Urinary bladder (tissue), 4 donors: Measurements from ENCODE around the gene TEDC1. TPM values are rescaled to one million over a fixed set of nuclear protein-coding genes. Genes with fewer than 3 reads are reported as not detected.

Experiments used
- DNase-seq: peaks from one replicate; pipeline ENCODE4 v3.0.0-alpha.2; 2015; ENCODE audit errors: extremely low spot score
- H3K27ac ChIP-seq: one replicate; pipeline ENCODE4 v1.5.1; 2013; ENCODE audit warnings: low read depth, mild to moderate bottlenecking, moderate library complexity
- H3K36me3 ChIP-seq: one replicate; pipeline ENCODE4 v1.6.1; 2013; ENCODE audit warnings: mild to moderate bottlenecking, moderate library complexity; ENCODE audit not compliant: insufficient read depth
- H3K4me1 ChIP-seq: one replicate; pipeline ENCODE4 v1.6.1; 2013; ENCODE audit warnings: mild to moderate bottlenecking, moderate library complexity; ENCODE audit not compliant: insufficient read depth
- H3K4me3 ChIP-seq: one replicate; pipeline ENCODE4 v1.5.1; 2013; ENCODE audit warnings: low read depth, low read length
- WGBS: extraction: QIAGEN DNeasy Blood & Tissue Kit; methylation state at CpG from one replicate; pipeline ENCODE4 v1.1.7; 2013; 5-methylcytosine and 5-hydroxymethylcytosine counted together
- polyA plus RNA-seq: library from polyadenylated mRNA; stranded (reverse); fragments of 200-250 nt; gene quantifications from one replicate; pipeline ENCODE4 v1.2.3, GENCODE V29; 2013
- total RNA-seq: library from RNA; depleted of rRNA; stranded (reverse); fragments of >200 nt; gene quantifications from one replicate; pipeline ENCODE4 v1.2.3, GENCODE V29; 2014
- donor health status: healthy with polysubstance abuse.
- donor health status: healthy.

TEDC1 gene
- total RNA-seq (4.2 TPM), polyA plus RNA-seq (10.6 TPM)

DNA sequence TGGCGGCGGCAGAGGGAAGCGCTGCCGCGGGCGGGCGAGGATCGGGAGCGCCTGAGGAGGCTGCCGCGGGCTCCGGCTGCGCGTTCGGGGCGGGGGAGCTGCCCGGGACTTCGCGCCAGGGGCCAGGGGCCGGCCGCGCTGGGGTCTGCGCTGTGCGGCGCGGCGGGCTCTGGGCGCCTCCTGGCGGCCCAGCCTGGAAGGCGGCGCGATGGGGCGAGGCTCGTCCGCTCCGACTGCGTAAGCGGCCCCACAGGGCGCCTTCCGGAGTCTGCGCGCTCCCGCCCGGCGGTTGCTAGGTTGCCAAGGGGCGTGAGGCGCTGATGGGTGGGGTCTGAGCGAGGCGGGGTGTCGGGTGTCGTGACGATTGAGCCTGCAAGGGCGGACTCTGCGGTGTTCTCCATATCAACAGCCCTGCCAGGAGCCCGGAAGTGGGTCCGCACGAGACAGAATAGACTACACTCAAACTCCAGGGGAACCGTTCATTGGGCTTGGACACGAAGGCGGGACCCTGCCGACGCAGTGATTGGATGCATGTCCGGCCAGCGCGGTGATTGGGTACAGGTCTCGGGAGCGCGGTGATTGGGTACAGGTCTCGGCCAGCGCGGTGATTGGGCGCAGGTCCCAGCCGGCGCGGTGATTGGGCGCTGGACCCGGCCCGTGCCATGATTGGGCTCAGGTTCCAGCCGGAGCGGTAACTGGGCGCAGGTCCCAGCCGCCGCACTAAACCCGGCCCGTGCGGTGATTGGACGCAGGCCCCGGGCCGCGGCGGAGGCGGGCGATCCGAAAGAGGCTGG is at the start of gene TEDC1:
TSS of gene TEDC1 (plus strand) at position 675 of the 794 bp plus-strand sequence. CDS start 130 bp downstream, outside the sequence.
- H3K27ac ChIP-seq, result peak within 1 kb of the TSS; percentile 95
- H3K4me1 ChIP-seq, result no peaks in the 10 kb centered on the region
- under 1% methylated on average over 94 of the region's 94 CpGs for WGBS

DNA sequence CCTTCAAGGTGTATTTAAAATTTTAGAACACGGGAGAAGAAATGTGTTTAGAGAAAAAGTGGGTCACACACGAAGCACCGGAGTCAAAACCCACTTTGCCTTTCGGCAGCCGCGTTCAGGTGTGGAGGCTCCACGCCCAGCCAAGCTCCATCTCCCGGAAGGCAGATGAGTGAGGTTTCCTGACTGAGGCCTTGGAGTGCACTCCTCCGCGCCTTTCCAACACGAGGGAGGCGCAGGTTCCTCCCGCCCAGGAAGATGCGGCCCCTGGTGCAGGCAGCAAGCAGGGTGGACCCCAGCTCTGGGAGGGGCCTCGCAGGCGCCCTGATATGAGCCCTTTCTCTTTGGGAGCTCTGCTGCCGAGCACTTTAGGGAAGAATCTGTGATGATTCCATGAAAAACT is 48.9 kb upstream of the TEDC1 start:
- H3K36me3 ChIP-seq, result no peaks in the 10 kb centered on the region
- H3K27ac ChIP-seq, result no peak overlapping the region
- H3K4me3 ChIP-seq, result no peak overlapping the region
- no peak for DNase-seq
- no peaks in the 10 kb centered on the region for H3K4me1 ChIP-seq
- WGBS, result 79% methylated on average over 17 of the region's 17 CpGs

More for the DNA sequence above, at the start of gene TEDC1:
- peak; percentile 100 for DNase-seq
- Histone ChIP-seq H3K4me3 (peak within 1 kb of the TSS; percentile 48), H3K36me3 (no peaks in the 10 kb centered on the region)

DNA sequence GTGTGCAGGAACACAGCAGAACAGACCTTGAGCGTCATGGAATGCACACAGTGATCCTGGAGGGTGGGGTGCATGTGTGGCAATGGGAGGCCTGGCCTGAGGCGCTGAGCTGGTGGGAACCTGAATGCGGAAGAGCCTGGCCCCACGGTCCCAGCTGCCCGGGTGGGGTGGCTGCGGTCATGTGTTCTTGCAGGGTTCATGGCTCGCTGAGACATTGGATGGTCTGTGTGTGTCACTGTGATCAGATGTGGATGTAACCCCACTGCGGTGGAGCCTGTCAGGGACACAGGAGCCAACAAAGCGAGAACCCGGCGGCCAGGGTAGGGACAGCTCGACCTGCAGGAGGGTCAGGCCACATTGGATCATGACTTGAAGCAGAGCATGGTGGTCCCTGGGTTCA is 48.2 kb upstream of the TEDC1 start:
- 85% methylated on average over 12 of the region's 12 CpGs for WGBS
- Histone ChIP-seq H3K4me1 (no peaks in the 10 kb centered on the region), H3K36me3 (no peaks in the 10 kb centered on the region), H3K27ac (no peak overlapping the region), H3K4me3 (no peak overlapping the region)
- DNase-seq, result no peak

- 86% methylated on average over 17 of the region's 17 CpGs for WGBS
- Histone ChIP-seq H3K36me3 (no peaks in the 10 kb centered on the region), H3K4me1 (no peaks in the 10 kb centered on the region), H3K27ac (no peak overlapping the region), H3K4me3 (no peak overlapping the region)
- DNase-seq, result no peak
Observed at GRCh38 chr14:105444859-105445258, 46.2 kb upstream of the TEDC1 start.

- WGBS, result 86% methylated on average over 24 of the region's 24 CpGs
- no peak for DNase-seq
- Histone ChIP-seq H3K4me3 (no peak overlapping the region), H3K4me1 (no peaks in the 10 kb centered on the region), H3K27ac (no peak overlapping the region), H3K36me3 (peaks cover 2% of the 10 kb centered on the region)
Observed at GRCh38 chr14:105445290-105445689, 45.8 kb upstream of the TEDC1 start.

GRCh38 chr14:105445901-105446845 is 44.9 kb upstream of the TEDC1 start:
- Histone ChIP-seq H3K36me3 (peaks cover 7% of the 10 kb centered on the region), H3K4me1 (no peaks in the 10 kb centered on the region), H3K27ac (no peak overlapping the region), H3K4me3 (no peak overlapping the region)
- 87% methylated on average over 26 of the region's 26 CpGs for WGBS
- no peak for DNase-seq

GRCh38 chr14:105446971-105447370 is 44.1 kb upstream of the TEDC1 start:
- H3K36me3 ChIP-seq, result peaks cover 7% of the 10 kb centered on the region
- WGBS, result 83% methylated on average over 14 of the region's 14 CpGs

DNA sequence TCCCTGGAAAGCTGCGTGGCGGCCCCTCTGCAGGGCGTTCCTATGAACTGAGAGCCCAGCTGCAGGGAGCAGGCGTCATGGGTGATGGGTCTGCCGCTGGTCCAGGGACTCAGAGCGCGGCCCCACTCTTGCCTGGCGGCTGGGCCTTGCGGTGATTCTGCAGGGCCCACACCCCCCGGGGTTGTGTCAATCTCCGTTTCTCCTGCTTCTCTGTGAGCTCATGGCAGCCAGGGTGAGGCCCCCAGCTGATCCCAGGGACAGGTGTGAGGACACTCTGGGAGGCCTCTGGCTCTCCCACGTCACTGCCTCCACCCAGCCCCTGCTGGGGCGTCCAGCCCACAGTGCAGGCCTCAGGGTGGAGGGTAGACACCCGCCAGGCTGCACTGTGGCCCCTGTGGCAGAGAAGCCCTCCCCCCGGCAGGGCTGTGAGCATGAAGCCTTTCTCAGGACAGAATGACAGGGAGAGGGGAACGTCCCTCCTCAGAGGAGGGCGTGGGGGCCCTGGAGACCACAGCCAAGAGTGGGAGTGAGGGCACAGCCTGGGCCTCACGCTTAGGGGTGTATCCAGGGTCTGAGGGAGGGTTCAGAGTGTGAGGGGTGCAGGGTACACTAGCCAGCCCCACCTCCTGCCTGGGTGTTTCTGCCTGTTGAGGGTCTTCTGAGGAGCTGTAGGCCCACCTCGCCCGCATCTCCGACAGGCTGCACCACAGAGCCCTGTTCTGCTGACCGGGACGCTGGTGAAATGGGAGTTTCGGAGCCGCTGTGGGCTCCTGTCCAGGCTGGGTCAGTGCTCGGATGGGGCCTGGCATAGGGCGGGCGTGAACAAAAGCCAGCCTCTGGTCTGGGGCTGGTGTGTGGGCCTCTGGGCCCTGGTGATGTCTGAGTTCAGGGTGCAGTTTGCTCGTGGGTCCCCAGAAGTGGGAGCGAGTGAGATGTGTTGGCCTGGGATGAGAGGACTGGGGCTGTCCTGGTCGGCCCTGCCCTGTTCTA is 43.1 kb upstream of the TEDC1 start:
- H3K4me3 ChIP-seq, result no peak overlapping the region
- H3K4me1 ChIP-seq, result no peaks in the 10 kb centered on the region
- 84% methylated on average over 31 of the region's 31 CpGs for WGBS
- H3K36me3 ChIP-seq, result peaks cover 7% of the 10 kb centered on the region
- H3K27ac ChIP-seq, result no peak overlapping the region
- DNase-seq, result no peak

More at GRCh38 chr14:105446971-105447370, 44.1 kb upstream of the TEDC1 start:
- Histone ChIP-seq H3K4me1 (no peaks in the 10 kb centered on the region), H3K27ac (no peak overlapping the region), H3K4me3 (no peak overlapping the region)
- DNase-seq, result no peak

GRCh38 chr14:105448706-105449111 is 42.3 kb upstream of the TEDC1 start:
- H3K4me1 ChIP-seq, result no peaks in the 10 kb centered on the region
- H3K4me3 ChIP-seq, result no peak overlapping the region
- H3K27ac ChIP-seq, result no peak overlapping the region
- 31% methylated on average over 16 of the region's 16 CpGs for WGBS
- peaks cover 7% of the 10 kb centered on the region for H3K36me3 ChIP-seq
- no peak for DNase-seq

GRCh38 chr14:105449276-105450122 is 41.5 kb upstream of the TEDC1 start:
- peaks cover 7% of the 10 kb centered on the region for H3K36me3 ChIP-seq
- no peak overlapping the region for H3K27ac ChIP-seq
- WGBS, result 90% methylated on average over 47 of the region's 47 CpGs
- DNase-seq, result no peak
- H3K4me1 ChIP-seq, result no peaks in the 10 kb centered on the region
- no peak overlapping the region for H3K4me3 ChIP-seq

GRCh38 chr14:105450123-105450505 is 40.9 kb upstream of the TEDC1 start:
- no peak for DNase-seq
- Histone ChIP-seq H3K27ac (no peak overlapping the region), H3K4me1 (no peaks in the 10 kb centered on the region), H3K4me3 (no peak overlapping the region), H3K36me3 (peaks cover 7% of the 10 kb centered on the region)
- 93% methylated on average over 22 of the region's 22 CpGs for WGBS
